ENCODE results near the gene TEC. TPM values are rescaled to one million over a fixed set of nuclear protein-coding genes. Genes with fewer than 3 reads are reported as not detected.

TEC gene
- total RNA-seq, 2 experiments from 2014 or later: 3.6 to 4.2 TPM

- CTCF ChIA-PET: no interaction called here
Observed at GRCh38 chr4:48180234-48180633, 89.4 kb downstream of the TEC start.

GRCh38 chr4:48178931-48179330 lies 90.7 kb downstream of the TEC start:
- TF ChIP-seq, protein P1, sequence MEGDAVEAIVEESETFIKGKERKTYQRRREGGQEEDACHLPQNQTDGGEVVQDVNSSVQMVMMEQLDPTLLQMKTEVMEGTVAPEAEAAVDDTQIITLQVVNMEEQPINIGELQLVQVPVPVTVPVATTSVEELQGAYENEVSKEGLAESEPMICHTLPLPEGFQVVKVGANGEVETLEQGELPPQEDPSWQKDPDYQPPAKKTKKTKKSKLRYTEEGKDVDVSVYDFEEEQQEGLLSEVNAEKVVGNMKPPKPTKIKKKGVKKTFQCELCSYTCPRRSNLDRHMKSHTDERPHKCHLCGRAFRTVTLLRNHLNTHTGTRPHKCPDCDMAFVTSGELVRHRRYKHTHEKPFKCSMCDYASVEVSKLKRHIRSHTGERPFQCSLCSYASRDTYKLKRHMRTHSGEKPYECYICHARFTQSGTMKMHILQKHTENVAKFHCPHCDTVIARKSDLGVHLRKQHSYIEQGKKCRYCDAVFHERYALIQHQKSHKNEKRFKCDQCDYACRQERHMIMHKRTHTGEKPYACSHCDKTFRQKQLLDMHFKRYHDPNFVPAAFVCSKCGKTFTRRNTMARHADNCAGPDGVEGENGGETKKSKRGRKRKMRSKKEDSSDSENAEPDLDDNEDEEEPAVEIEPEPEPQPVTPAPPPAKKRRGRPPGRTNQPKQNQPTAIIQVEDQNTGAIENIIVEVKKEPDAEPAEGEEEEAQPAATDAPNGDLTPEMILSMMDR (IDR thresholded peaks at IDR 0.05): no peak
- DNase-seq (no peak), ATAC-seq (peak; percentile 31)
- intact Hi-C loops (cut with micrococcal nuclease): no loop called here
- H3K27ac Mint-ChIP-seq: no peak overlapping the region
- no peak overlapping the region for H3K4me3 Mint-ChIP-seq
- H3K4me1 Mint-ChIP-seq (ENCODE audit: low read depth): peaks cover 32% of the 10 kb centered on the region
- peaks cover 6% of the 10 kb centered on the region for H3K9me3 Mint-ChIP-seq
- POLR2A ChIA-PET: interaction anchor here (1.4 kb wide), 1 partner anchor 143 kb away, joined by 4 read pairs; no protein-coding TSS in a partner anchor
- peaks cover 2% of the 10 kb centered on the region for H3K36me3 Mint-ChIP-seq (ENCODE audit: low read depth)
- CTCF ChIA-PET: no interaction called here
- H3K27me3 Mint-ChIP-seq: no peaks in the 10 kb centered on the region

More at GRCh38 chr4:48180234-48180633, 89.4 kb downstream of the TEC start:
- Mint-ChIP-seq H3K27ac (no peak overlapping the region), H3K4me3 (no peak overlapping the region), H3K9me3 (peaks cover 6% of the 10 kb centered on the region), H3K36me3 (ENCODE audit: low read depth) (peaks cover 2% of the 10 kb centered on the region), H3K4me1 (ENCODE audit: low read depth) (peaks cover 26% of the 10 kb centered on the region), H3K27me3 (no peaks in the 10 kb centered on the region)
- ATAC-seq: peak; percentile 45
- TF ChIP-seq, protein P1 (IDR thresholded peaks at IDR 0.05): no peak
- POLR2A ChIA-PET: interaction anchor here (1.4 kb wide), 1 partner anchor 144 kb away, joined by 4 read pairs; no protein-coding TSS in a partner anchor
- DNase-seq: no peak
- intact Hi-C loops (cut with micrococcal nuclease): no loop called here

DNA sequence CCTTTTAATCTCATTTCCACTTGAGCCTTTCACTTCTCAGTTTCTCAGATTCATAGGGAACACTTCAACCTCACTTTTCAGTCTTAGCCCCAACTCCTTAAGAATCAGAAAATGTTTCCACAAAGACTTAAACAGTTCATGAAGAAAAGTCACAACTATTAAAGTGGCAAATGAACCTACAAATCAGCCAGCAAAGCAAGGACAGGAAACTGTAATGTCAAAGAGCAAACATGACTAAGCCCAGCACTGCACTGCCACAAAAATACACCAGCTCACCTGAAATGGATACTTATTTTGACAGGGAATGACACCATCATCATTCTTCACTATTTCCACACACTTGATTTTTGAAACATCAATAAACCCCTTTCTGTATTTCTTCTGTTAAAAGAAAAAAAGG lies 93.8 kb downstream of the TEC start:
- CTCF ChIA-PET: interaction anchor here (1.4 kb wide), 1 partner anchor 36 kb away, joined by 7 read pairs; no protein-coding TSS in a partner anchor
- Mint-ChIP-seq H3K27me3 (no peaks in the 10 kb centered on the region), H3K9me3 (peaks cover 6% of the 10 kb centered on the region), H3K4me3 (no peak overlapping the region), H3K27ac (no peak overlapping the region), H3K4me1 (ENCODE audit: low read depth) (peaks cover 40% of the 10 kb centered on the region), H3K36me3 (ENCODE audit: low read depth) (peaks cover 2% of the 10 kb centered on the region)
- DNase-seq (peak; percentile 19), ATAC-seq (peak; percentile 62)
- TF ChIP-seq, protein P1 (IDR thresholded peaks at IDR 0.05): no peak
- POLR2A ChIA-PET: no interaction called here
- intact Hi-C loops (cut with micrococcal nuclease): no loop called here

GRCh38 chr4:48175328-48175727 lies 94.3 kb downstream of the TEC start:
- DNase-seq: no peak
- Mint-ChIP-seq H3K4me1 (ENCODE audit: low read depth) (peaks cover 35% of the 10 kb centered on the region), H3K27me3 (no peaks in the 10 kb centered on the region), H3K27ac (no peak overlapping the region), H3K36me3 (ENCODE audit: low read depth) (peaks cover 4% of the 10 kb centered on the region), H3K9me3 (peaks cover 6% of the 10 kb centered on the region), H3K4me3 (no peak overlapping the region)
- CTCF ChIA-PET: interaction anchor here (1.4 kb wide), 1 partner anchor 36 kb away, joined by 7 read pairs; no protein-coding TSS in a partner anchor
- intact Hi-C loops (cut with micrococcal nuclease): no loop called here
- TF ChIP-seq, protein P1 (IDR thresholded peaks at IDR 0.05): no peak
- POLR2A ChIA-PET: no interaction called here
- no peak for ATAC-seq

DNA sequence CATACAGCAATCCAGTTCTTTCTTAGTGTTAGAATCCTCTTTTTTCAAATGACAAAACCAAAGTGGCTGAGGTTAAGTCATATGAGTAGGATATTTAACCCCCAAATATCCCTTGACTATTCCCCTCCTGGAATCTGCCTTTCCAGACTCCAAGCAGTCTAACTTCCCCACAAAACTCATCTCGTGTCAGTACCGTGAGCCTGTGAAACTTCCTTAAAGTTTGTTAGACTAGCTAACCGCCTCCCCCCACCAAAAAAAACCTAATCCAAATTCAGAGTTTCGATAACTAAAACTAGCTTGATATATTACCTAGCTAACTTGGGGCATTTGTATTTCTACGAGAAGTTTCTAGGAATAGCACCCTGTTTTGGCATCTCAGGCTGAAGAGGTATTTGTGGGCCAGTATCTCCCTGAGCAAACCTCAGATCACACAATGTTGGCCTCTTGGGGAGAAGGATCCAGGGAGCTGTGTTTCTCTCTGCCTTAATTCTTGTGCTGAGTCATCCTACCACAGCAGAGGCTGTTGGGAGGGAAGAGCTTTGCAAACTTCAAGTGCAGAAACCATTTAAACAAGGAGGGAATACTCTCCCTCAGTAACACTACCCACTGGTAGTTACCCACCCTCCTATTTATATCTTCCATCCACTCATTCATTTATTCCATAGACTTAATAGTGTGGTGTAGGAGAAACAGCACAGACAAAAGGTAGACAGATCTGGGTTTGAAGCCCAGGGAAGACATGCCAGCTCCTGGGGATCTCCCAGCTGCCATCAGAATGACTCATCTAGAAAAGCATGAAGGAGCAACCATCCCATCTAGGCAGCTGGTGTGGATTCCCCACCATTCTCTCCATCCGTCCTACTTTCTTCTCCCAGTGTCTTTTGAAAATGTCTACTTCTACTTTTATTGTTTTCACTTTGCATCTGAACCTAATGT lies 96.3 kb downstream of the TEC start:
- TF ChIP-seq, protein P1 (IDR thresholded peaks at IDR 0.05): no peak
- DNase-seq (no peak), ATAC-seq (no peak)
- peaks cover 6% of the 10 kb centered on the region for H3K9me3 Mint-ChIP-seq
- POLR2A ChIA-PET: interaction anchor here (0.6 kb wide), 1 partner anchor 135 kb away, joined by 4 read pairs; no protein-coding TSS in a partner anchor
- no peak overlapping the region for H3K27ac Mint-ChIP-seq
- intact Hi-C loops (cut with micrococcal nuclease): no loop called here
- CTCF ChIA-PET: interaction anchor here (1.1 to 1.4 kb wide), 2 partner anchors 102 to 139 kb away, joined by 3 to 4 read pairs; no protein-coding TSS in a partner anchor
- H3K27me3 Mint-ChIP-seq: no peaks in the 10 kb centered on the region
- peaks cover 28% of the 10 kb centered on the region for H3K4me1 Mint-ChIP-seq (ENCODE audit: low read depth)
- peaks cover 4% of the 10 kb centered on the region for H3K36me3 Mint-ChIP-seq (ENCODE audit: low read depth)
- no peak overlapping the region for H3K4me3 Mint-ChIP-seq
